SK-N-MC (cell line): ENCODE measurements around the gene GALNT13.

Experiments
- EZH2 ChIP-seq: fragments of 200-600 bp; sonication (generic); IDR thresholded peaks from one replicate; pipeline ENCODE4 v1.6.1; 2017; ENCODE audit warnings: antibody characterized with exemption
- POLR2AphosphoS5 ChIP-seq: IDR thresholded peaks from 2 replicates; pipeline ENCODE4 v1.6.1; 2012; ENCODE audit warnings: mild to moderate bottlenecking, low read depth, low read length, borderline replicate concordance

- TF ChIP-seq EZH2, result no peak
- TF ChIP-seq POLR2AphosphoS5, result no peak
These were observed 318.2 kb downstream of the GALNT13 start for GRCh38 chr2:154189953-154190352.
